Measurements from ENCODE around the gene ISY1.

ISY1 gene

GRCh38 chr3:129121792-129122411 is 39.0 kb downstream of the ISY1 start, which contains the start of gene RAB43:
Gene RAB43, minus strand, starts transcription at chr3:129121804. Its CDS starts 315 bp downstream, at chr3:129121489.
- H3K4me3 ChIP-seq (ENCODE audit: low read depth, low read length) = peak within 1 kb of the TSS; percentile 89
- peaks cover 2% of the 10 kb centered on the region for H3K9me3 ChIP-seq (ENCODE audit: insufficient read depth, low read depth, low read length)
- peak within 1 kb of the TSS; percentile 92 for H3K4me2 ChIP-seq (ENCODE audit: low read length)
- H3K79me1 ChIP-seq (ENCODE audit: low read length) = peaks cover 16% of the 10 kb centered on the region
- H3K36me3 ChIP-seq (ENCODE audit: control insufficient read depth in 1 of 2, insufficient read depth in 2 of 2, low read length in 2 of 2) = peaks cover 2 to 5% of the 10 kb centered on the region in 2 experiments
- no peaks in the 10 kb centered on the region for H3K27me3 ChIP-seq (ENCODE audit: insufficient read depth, low read length)
- H2BK120ac ChIP-seq (ENCODE audit: insufficient read depth, low read length, poor library complexity) = peak within 1 kb of the TSS; percentile 26
- peak within 1 kb of the TSS; percentile 81 for H4K8ac ChIP-seq (ENCODE audit: low read depth, low read length)
- H2AFZ ChIP-seq (ENCODE audit: insufficient read depth, low read length, poor library complexity) = peak within 1 kb of the TSS; percentile 56
- peak within 1 kb of the TSS; percentile 60 for H4K91ac ChIP-seq (ENCODE audit: low read depth, low read length)
- no peak within 1 kb of the TSS for H3K23ac ChIP-seq (ENCODE audit: low read length)
- peak within 1 kb of the TSS; percentile 90 for H2AK5ac ChIP-seq (ENCODE audit: low read length)
- H3K4ac ChIP-seq (ENCODE audit: low read depth, low read length) = peak within 1 kb of the TSS; percentile 54
- WGBS (ENCODE audit: extremely low coverage, insufficient coverage, insufficient read length) = no CpG with 5 or more reads among the region's 60 CpGs
- peak within 1 kb of the TSS; percentile 59 for H3K27ac ChIP-seq (ENCODE audit: low read depth, low read length)
- peak within 1 kb of the TSS; percentile 68 for H4K12ac ChIP-seq (ENCODE audit: low read depth, low read length)
- H3K14ac ChIP-seq (ENCODE audit: low read length) = peak within 1 kb of the TSS; percentile 96
- H2BK12ac ChIP-seq (ENCODE audit: low read length) = peak within 1 kb of the TSS; percentile 15
- peak within 1 kb of the TSS; percentile 86 for H3K9ac ChIP-seq (ENCODE audit: low read length)
- peak within 1 kb of the TSS; percentile 50 for H2BK5ac ChIP-seq (ENCODE audit: low read depth, low read length, poor library complexity)
- peak; percentile 78 to 85 for DNase-seq
- peaks cover 11 to 14% of the 10 kb centered on the region in 2 experiments for H3K4me1 ChIP-seq (ENCODE audit: control insufficient read depth in 1 of 2, insufficient read depth in 2 of 2, low read length in 2 of 2)
- peaks cover 16% of the 10 kb centered on the region for H3K79me2 ChIP-seq (ENCODE audit: control insufficient read depth, insufficient read depth, low read length, poor library complexity)
- peak within 1 kb of the TSS; percentile 54 for H3K18ac ChIP-seq (ENCODE audit: low read length)

- Histone ChIP-seq H4K8ac (ENCODE audit: low read depth, low read length) (peak overlapping the region; percentile 70), H3K79me2 (ENCODE audit: control insufficient read depth, insufficient read depth, low read length, poor library complexity) (peaks cover 16% of the 10 kb centered on the region), H2AK5ac (ENCODE audit: low read length) (peak overlapping the region; percentile 90), H3K9ac (ENCODE audit: low read length) (peak overlapping the region; percentile 86), H2AFZ (ENCODE audit: insufficient read depth, low read length, poor library complexity) (peak overlapping the region; percentile 56), H2BK120ac (ENCODE audit: insufficient read depth, low read length, poor library complexity) (peak overlapping the region; percentile 26), H3K27ac (ENCODE audit: low read depth, low read length) (peak overlapping the region; percentile 59), H4K12ac (ENCODE audit: low read depth, low read length) (peak overlapping the region; percentile 68), H2BK12ac (ENCODE audit: low read length) (no peak overlapping the region), H4K91ac (ENCODE audit: low read depth, low read length) (peak overlapping the region; percentile 60), H3K23ac (ENCODE audit: low read length) (no peak overlapping the region), H3K18ac (ENCODE audit: low read length) (peak overlapping the region; percentile 48), H3K36me3 (ENCODE audit: control insufficient read depth in 1 of 2, insufficient read depth in 2 of 2, low read length in 2 of 2) (peaks cover 4 to 5% of the 10 kb centered on the region in 2 experiments), H3K79me1 (ENCODE audit: low read length) (peaks cover 16% of the 10 kb centered on the region), H3K27me3 (ENCODE audit: insufficient read depth, low read length) (no peaks in the 10 kb centered on the region), H3K4me1 (ENCODE audit: control insufficient read depth in 1 of 2, insufficient read depth in 2 of 2, low read length in 2 of 2) (peaks cover 11 to 16% of the 10 kb centered on the region in 2 experiments), H3K9me3 (ENCODE audit: insufficient read depth, low read depth, low read length) (peaks cover 2% of the 10 kb centered on the region), H3K4me3 (ENCODE audit: low read depth, low read length) (peak overlapping the region; percentile 89), H3K14ac (ENCODE audit: low read length) (peak overlapping the region; percentile 96), H3K4ac (ENCODE audit: low read depth, low read length) (peak overlapping the region; percentile 54), H3K4me2 (ENCODE audit: low read length) (peak overlapping the region; percentile 92), H2BK5ac (ENCODE audit: low read depth, low read length, poor library complexity) (peak overlapping the region; percentile 50)
- no CpG with 5 or more reads among the region's 80 CpGs for WGBS (ENCODE audit: extremely low coverage, insufficient coverage, insufficient read length)
- DNase-seq = peak; percentile 45 to 64
These were observed 39.7 kb downstream of the ISY1 start for GRCh38 chr3:129121016-129121791.

GRCh38 chr3:129120254-129121004 is 40.4 kb downstream of the ISY1 start:
- DNase-seq = peak; percentile 84 to 88
- Histone ChIP-seq H3K79me1 (ENCODE audit: low read length) (peaks cover 16% of the 10 kb centered on the region), H3K4ac (ENCODE audit: low read depth, low read length) (no peak overlapping the region), H2AFZ (ENCODE audit: insufficient read depth, low read length, poor library complexity) (peak overlapping the region; percentile 56), H4K8ac (ENCODE audit: low read depth, low read length) (peak overlapping the region; percentile 70), H3K4me3 (ENCODE audit: low read depth, low read length) (peak overlapping the region; percentile 89), H2BK12ac (ENCODE audit: low read length) (no peak overlapping the region), H4K12ac (ENCODE audit: low read depth, low read length) (peak overlapping the region; percentile 57), H3K4me2 (ENCODE audit: low read length) (peak overlapping the region; percentile 92), H3K36me3 (ENCODE audit: control insufficient read depth in 1 of 2, insufficient read depth in 2 of 2, low read length in 2 of 2) (peaks cover 4 to 5% of the 10 kb centered on the region in 2 experiments), H2AK5ac (ENCODE audit: low read length) (peak overlapping the region; percentile 90), H3K9me3 (ENCODE audit: insufficient read depth, low read depth, low read length) (no peaks in the 10 kb centered on the region), H3K14ac (ENCODE audit: low read length) (peak overlapping the region; percentile 96), H3K18ac (ENCODE audit: low read length) (peak overlapping the region; percentile 48), H3K9ac (ENCODE audit: low read length) (peak overlapping the region; percentile 81), H3K23ac (ENCODE audit: low read length) (no peak overlapping the region), H2BK120ac (ENCODE audit: insufficient read depth, low read length, poor library complexity) (peak overlapping the region; percentile 26), H2BK5ac (ENCODE audit: low read depth, low read length, poor library complexity) (peak overlapping the region; percentile 29), H3K27me3 (ENCODE audit: insufficient read depth, low read length) (no peaks in the 10 kb centered on the region), H3K4me1 (ENCODE audit: control insufficient read depth in 1 of 2, insufficient read depth in 2 of 2, low read length in 2 of 2) (peaks cover 11 to 16% of the 10 kb centered on the region in 2 experiments), H3K79me2 (ENCODE audit: control insufficient read depth, insufficient read depth, low read length, poor library complexity) (peaks cover 16% of the 10 kb centered on the region), H4K91ac (ENCODE audit: low read depth, low read length) (peak overlapping the region; percentile 60), H3K27ac (ENCODE audit: low read depth, low read length) (peak overlapping the region; percentile 65)
- WGBS (ENCODE audit: extremely low coverage, insufficient coverage, insufficient read length) = no CpG with 5 or more reads among the region's 18 CpGs
